Mesendoderm (in vitro differentiated cells): ENCODE measurements around the gene ZBED4.

ENCODE experiments used
- DNase-seq: peaks from one replicate; pipeline ENCODE4 v3.0.0; 2013
- H2AK5ac ChIP-seq: 2 replicates; pipeline ENCODE4 v1.6.1; 2013; ENCODE audit warnings: low read length, inconsistent platforms
- H2BK120ac ChIP-seq: 2 replicates; pipeline ENCODE4 v1.6.1; 2013; ENCODE audit warnings: low read depth, mild to moderate bottlenecking, low read length, moderate library complexity, mixed read lengths
- H2BK15ac ChIP-seq: replicated peaks from 2 replicates; pipeline ENCODE4 v1.6.1; 2013; ENCODE audit warnings: low read depth, mild to moderate bottlenecking, moderate library complexity
- H2BK5ac ChIP-seq: 2 replicates; pipeline ENCODE4 v1.6.1; 2013; ENCODE audit warnings: low read length, inconsistent platforms
- H3K18ac ChIP-seq: 2 replicates; pipeline ENCODE4 v1.6.1; 2013; ENCODE audit warnings: mild to moderate bottlenecking, low read length, mixed read lengths
- H3K23ac ChIP-seq: one replicate; pipeline ENCODE4 v1.6.1; 2013; ENCODE audit warnings: low read length
- H3K27ac ChIP-seq: 2 replicates; pipeline ENCODE4 v1.5.1; 2013; ENCODE audit warnings: low read depth, mild to moderate bottlenecking, inconsistent platforms, low read length, moderate library complexity
- H3K27me3 ChIP-seq: 2 replicates; pipeline ENCODE4 v1.6.1; 2013; ENCODE audit warnings: low read length, control low read depth, mild to moderate bottlenecking, inconsistent platforms; ENCODE audit not compliant: insufficient read depth, poor library complexity
- H3K36me3 ChIP-seq: 2 replicates; pipeline ENCODE4 v1.6.1; 2013; ENCODE audit warnings: low read length, inconsistent platforms; ENCODE audit not compliant: control insufficient read depth, insufficient read depth
- H3K4ac ChIP-seq: one replicate; pipeline ENCODE4 v1.6.1; 2013; ENCODE audit warnings: low read depth, mild to moderate bottlenecking, low read length, moderate library complexity
- H3K4me1 ChIP-seq: 2 replicates; pipeline ENCODE4 v1.6.1; 2013; ENCODE audit warnings: low read depth, low read length, inconsistent platforms; ENCODE audit not compliant: control insufficient read depth
- H3K4me2 ChIP-seq: 2 replicates; pipeline ENCODE4 v1.6.1; 2013; ENCODE audit warnings: low read length
- H3K4me3 ChIP-seq: 2 replicates; pipeline ENCODE4 v1.5.1; 2013; ENCODE audit warnings: mild to moderate bottlenecking, low read length
- H3K56ac ChIP-seq: one replicate; pipeline ENCODE4 v1.6.1; 2013; ENCODE audit warnings: low read length
- H3K79me1 ChIP-seq: 2 replicates; pipeline ENCODE4 v1.6.1; 2013; ENCODE audit warnings: low read length, inconsistent platforms
- H3K79me2 ChIP-seq: 2 replicates; pipeline ENCODE4 v1.6.1; 2013; ENCODE audit warnings: mild to moderate bottlenecking, low read length; ENCODE audit not compliant: control insufficient read depth, insufficient read depth
- H3K9ac ChIP-seq: 2 replicates; pipeline ENCODE4 v1.6.1; 2013; ENCODE audit warnings: low read length, inconsistent platforms
- H4K5ac ChIP-seq: one replicate; pipeline ENCODE4 v1.6.1; 2013; ENCODE audit warnings: low read length
- H4K8ac ChIP-seq: one replicate; pipeline ENCODE4 v1.6.1; 2013; ENCODE audit warnings: low read depth, mild to moderate bottlenecking, control low read depth, low read length, moderate library complexity
- WGBS: extraction: QIAGEN DNeasy Blood & Tissue Kit; methylation state at CpG from one replicate; pipeline ENCODE4 v1.1.7; 2013; ENCODE audit warnings: low lambda C conversion rate, missing lambda C conversion rate; ENCODE audit not compliant: insufficient coverage; ENCODE audit errors: extremely low coverage; 5-methylcytosine and 5-hydroxymethylcytosine counted together

The ZBED4 gene

GRCh38 chr22:49927483-49928184 is 74.0 kb downstream of the ZBED4 start:
- no peak overlapping the region for H3K23ac ChIP-seq
- H3K79me2 ChIP-seq: no peaks in the 10 kb centered on the region
- H3K4me2 ChIP-seq: no peak overlapping the region
- H3K36me3 ChIP-seq: no peaks in the 10 kb centered on the region
- H3K27me3 ChIP-seq: no peaks in the 10 kb centered on the region
- no peak overlapping the region for H3K27ac ChIP-seq
- no peak overlapping the region for H4K5ac ChIP-seq
- H3K18ac ChIP-seq: no peak overlapping the region
- no peak for DNase-seq
- H2BK120ac ChIP-seq: no peak overlapping the region
- H3K4me3 ChIP-seq: no peak overlapping the region
- no peak overlapping the region for H2BK15ac ChIP-seq
- H2BK5ac ChIP-seq: no peak overlapping the region
- no CpG with 5 or more reads among the region's 26 CpGs for WGBS
- no peak overlapping the region for H3K4ac ChIP-seq
- H3K56ac ChIP-seq: no peak overlapping the region
- no peaks in the 10 kb centered on the region for H3K4me1 ChIP-seq
- no peak overlapping the region for H2AK5ac ChIP-seq
- H4K8ac ChIP-seq: no peak overlapping the region
- no peaks in the 10 kb centered on the region for H3K79me1 ChIP-seq
- no peak overlapping the region for H3K9ac ChIP-seq

DNA sequence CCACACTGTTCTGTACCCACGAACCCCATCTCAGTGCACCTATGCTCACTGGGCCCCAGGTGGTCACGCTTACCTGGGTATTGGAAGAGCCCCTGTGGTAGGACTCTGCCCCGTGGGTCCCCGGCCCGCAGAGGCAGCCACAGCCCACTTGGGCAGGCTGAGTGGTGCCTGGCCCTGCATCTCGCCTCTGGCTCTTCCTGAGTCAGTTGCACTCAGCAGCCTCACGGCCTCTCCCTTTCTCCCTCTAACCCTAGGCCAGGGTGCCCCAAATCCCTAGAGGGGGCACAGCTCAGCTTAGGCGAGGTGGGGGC is 74.5 kb downstream of the ZBED4 start:
- Histone ChIP-seq H3K9ac (no peak overlapping the region), H2BK120ac (no peak overlapping the region), H4K8ac (no peak overlapping the region), H2BK5ac (no peak overlapping the region), H3K36me3 (no peaks in the 10 kb centered on the region), H3K27me3 (no peaks in the 10 kb centered on the region), H3K4me1 (no peaks in the 10 kb centered on the region), H3K27ac (no peak overlapping the region), H3K18ac (no peak overlapping the region), H2AK5ac (no peak overlapping the region), H3K79me2 (no peaks in the 10 kb centered on the region), H3K4ac (no peak overlapping the region), H3K23ac (no peak overlapping the region), H2BK15ac (no peak overlapping the region), H4K5ac (no peak overlapping the region), H3K4me3 (no peak overlapping the region), H3K79me1 (no peaks in the 10 kb centered on the region), H3K4me2 (no peak overlapping the region), H3K56ac (no peak overlapping the region)
- WGBS: no CpG with 5 or more reads among the region's 8 CpGs
- no peak for DNase-seq

GRCh38 chr22:49928555-49929210 is 75.0 kb downstream of the ZBED4 start:
- H3K4me1 ChIP-seq: no peaks in the 10 kb centered on the region
- WGBS: no CpG with 5 or more reads among the region's 38 CpGs
- H3K27me3 ChIP-seq: no peaks in the 10 kb centered on the region
- no peak overlapping the region for H3K27ac ChIP-seq
- H3K36me3 ChIP-seq: no peaks in the 10 kb centered on the region
- no peak overlapping the region for H3K9ac ChIP-seq
- H4K5ac ChIP-seq: no peak overlapping the region
- H2BK5ac ChIP-seq: no peak overlapping the region
- no peak for DNase-seq
- H3K23ac ChIP-seq: no peak overlapping the region
- H2BK120ac ChIP-seq: no peak overlapping the region
- H3K79me2 ChIP-seq: no peaks in the 10 kb centered on the region
- H3K79me1 ChIP-seq: no peaks in the 10 kb centered on the region
- no peak overlapping the region for H3K56ac ChIP-seq
- no peak overlapping the region for H3K4ac ChIP-seq
- no peak overlapping the region for H2AK5ac ChIP-seq
- no peak overlapping the region for H3K4me3 ChIP-seq
- no peak overlapping the region for H3K18ac ChIP-seq
- no peak overlapping the region for H4K8ac ChIP-seq
- H2BK15ac ChIP-seq: no peak overlapping the region
- no peak overlapping the region for H3K4me2 ChIP-seq

DNA sequence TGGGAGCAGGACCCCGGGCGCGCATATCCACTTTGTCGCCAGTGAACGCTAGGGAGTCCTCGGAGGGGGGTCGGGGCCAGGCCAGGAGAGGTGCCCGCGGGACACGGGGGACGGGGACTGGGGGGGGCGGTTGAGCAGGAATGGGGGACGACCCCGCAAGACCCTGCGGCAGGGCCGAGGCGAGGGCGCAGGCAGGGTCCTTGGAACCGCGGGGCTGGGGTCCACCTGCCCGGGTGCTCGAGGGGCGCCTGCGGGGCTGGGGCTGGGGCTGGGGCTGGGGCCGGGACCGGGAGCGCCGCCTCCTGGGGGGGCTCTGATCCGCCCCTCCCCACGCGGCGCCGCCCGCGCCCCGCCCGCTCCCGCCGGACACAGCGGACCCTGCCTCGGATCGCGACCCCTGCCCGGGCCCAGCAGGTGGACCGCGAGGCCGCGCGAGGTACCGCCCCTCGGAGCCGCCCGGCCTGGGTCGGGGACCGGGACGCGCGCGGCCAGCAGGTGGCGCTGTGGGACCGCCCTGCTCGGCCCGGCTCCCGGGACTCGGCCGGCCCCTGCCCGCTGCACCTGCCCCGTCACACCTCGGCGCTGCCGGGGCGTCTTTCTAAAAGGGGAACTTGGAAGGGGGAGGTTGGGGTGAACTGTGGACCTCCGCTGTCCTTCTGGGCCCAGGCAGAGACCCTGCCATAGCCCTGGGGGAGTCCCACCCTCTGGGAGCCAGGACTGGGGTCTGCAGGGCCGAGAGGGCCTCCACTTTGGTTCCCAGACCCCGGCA is 75.8 kb downstream of the ZBED4 start:
- no peak overlapping the region for H3K27ac ChIP-seq
- no peaks in the 10 kb centered on the region for H3K79me1 ChIP-seq
- no peak overlapping the region for H3K4ac ChIP-seq
- no peaks in the 10 kb centered on the region for H3K4me1 ChIP-seq
- no peak overlapping the region for H2BK5ac ChIP-seq
- no peak overlapping the region for H2BK120ac ChIP-seq
- WGBS: no CpG with 5 or more reads among the region's 75 CpGs
- no peak overlapping the region for H2AK5ac ChIP-seq
- H4K5ac ChIP-seq: no peak overlapping the region
- DNase-seq: no peak
- H3K36me3 ChIP-seq: no peaks in the 10 kb centered on the region
- H3K4me2 ChIP-seq: no peak overlapping the region
- H3K9ac ChIP-seq: no peak overlapping the region
- H4K8ac ChIP-seq: no peak overlapping the region
- H3K4me3 ChIP-seq: no peak overlapping the region
- no peak overlapping the region for H3K18ac ChIP-seq
- no peak overlapping the region for H3K23ac ChIP-seq
- no peak overlapping the region for H3K56ac ChIP-seq
- H3K27me3 ChIP-seq: no peaks in the 10 kb centered on the region
- H3K79me2 ChIP-seq: no peaks in the 10 kb centered on the region
- no peak overlapping the region for H2BK15ac ChIP-seq

DNA sequence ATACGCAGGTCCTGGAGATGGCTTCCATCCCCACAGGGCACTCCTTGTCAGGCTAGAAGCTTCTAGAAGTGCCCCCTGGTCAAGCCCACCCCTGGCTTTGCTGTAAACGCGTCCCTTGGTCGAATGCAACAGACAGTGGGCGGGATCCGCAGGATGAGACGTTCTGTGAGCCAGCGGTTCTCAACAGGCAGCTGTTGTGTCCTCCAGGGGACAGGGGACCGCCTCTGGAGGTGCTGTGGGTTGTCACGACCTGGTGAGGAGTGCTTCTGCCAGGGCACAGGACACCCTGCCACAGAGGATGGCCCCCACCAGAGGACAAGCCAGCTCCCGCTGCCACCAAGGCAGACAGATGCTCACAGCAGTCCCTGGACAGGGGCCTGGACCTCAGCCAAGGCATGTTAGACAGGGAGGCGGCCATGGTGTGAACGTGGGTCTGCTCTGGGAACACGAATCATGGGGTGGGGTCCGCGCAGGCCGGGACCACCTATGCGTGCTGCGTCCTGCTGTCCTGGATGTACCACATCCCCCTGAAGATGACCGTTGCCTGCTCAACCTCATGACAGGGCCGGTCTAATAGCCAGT is 76.4 kb downstream of the ZBED4 start:
- Histone ChIP-seq H3K79me2 (no peaks in the 10 kb centered on the region), H3K4me2 (no peak overlapping the region), H3K4me3 (no peak overlapping the region), H3K79me1 (no peaks in the 10 kb centered on the region), H3K4ac (no peak overlapping the region), H4K5ac (no peak overlapping the region), H2BK5ac (no peak overlapping the region), H2BK15ac (no peak overlapping the region), H3K56ac (no peak overlapping the region), H3K18ac (no peak overlapping the region), H3K9ac (no peak overlapping the region), H2BK120ac (no peak overlapping the region), H4K8ac (no peak overlapping the region), H3K23ac (no peak overlapping the region), H3K27me3 (no peaks in the 10 kb centered on the region), H3K27ac (no peak overlapping the region), H2AK5ac (no peak overlapping the region), H3K36me3 (no peaks in the 10 kb centered on the region), H3K4me1 (no peaks in the 10 kb centered on the region)
- no peak for DNase-seq
- WGBS: no CpG with 5 or more reads among the region's 21 CpGs
